HG03565 (cell line): ENCODE data around the gene KNTC1.
"Not testable (repeated sequence)": the region's sequence is repeated elsewhere in the genome, so short reads cannot be mapped to it uniquely, and the experiment has no call there.

Experiments
- ATAC-seq: cut with Tn5 transposase; IDR thresholded peaks from one replicate; pipeline ENCODE4 v1.9.1; 2021; ENCODE audit warnings: mild to moderate bottlenecking, moderate library complexity; ENCODE audit not compliant: unreplicated experiment

Gene KNTC1

DNA sequence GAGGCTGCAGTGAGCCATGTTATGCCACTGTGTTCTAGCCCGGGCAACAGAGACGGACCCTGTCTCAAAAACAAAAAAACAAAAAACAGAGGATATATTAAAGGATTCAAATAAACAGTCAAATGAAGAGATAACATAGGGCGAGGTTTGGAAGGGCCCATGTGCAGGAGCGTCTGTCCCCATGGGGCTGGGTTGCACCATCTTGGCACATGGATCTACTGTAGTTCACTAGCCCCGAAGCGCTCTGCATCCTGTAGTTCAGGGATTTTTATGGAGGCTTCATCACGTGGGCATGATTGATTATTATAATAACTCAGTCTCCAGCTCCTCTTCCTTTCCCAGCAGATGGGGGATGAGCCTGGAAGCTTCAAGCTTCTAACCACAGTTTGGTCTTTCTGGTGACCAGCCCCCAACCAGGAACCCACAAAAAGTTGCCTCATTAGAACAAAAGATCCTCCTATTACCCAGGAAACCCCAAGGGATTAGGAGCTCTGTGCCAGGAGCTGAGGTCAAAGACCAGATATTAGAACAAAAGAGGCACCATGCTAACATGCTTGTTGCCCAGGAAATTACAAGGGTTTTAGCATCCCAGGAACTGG is 116.3 kb downstream of the KNTC1 start:
- no peak for ATAC-seq

DNA sequence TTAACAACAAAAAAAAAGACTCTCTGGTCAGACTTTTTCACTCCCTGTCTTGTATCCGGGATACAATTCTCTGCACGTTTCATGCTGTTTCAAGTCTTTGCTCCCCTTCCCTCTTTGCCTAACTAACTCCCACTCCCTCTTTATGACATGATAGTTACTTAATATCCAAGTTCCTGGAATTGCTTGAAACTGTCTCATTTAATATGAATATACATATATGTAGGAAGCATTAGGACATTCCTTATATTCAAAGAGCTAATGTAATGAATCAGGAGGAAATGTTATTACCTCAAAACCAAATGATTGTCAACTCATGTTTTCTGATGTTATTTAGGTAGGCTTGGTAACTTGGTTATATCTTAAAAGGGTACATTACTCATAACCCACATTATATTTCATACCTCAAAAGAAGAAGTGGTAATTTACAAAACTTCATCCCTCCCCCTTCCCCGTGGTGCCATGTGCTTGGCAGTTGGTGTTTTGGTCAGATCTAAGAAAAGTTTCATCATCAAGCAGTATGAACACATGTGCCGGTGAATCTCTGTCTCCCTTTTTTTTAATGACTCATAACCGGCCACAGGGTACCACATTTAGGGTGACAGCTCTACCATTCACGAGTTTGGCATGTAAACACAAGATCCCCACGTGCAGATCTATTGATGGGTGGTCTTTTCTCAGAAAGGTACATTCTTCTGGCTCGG is 119.6 kb downstream of the KNTC1 start:
- peak; percentile 71 for ATAC-seq

DNA sequence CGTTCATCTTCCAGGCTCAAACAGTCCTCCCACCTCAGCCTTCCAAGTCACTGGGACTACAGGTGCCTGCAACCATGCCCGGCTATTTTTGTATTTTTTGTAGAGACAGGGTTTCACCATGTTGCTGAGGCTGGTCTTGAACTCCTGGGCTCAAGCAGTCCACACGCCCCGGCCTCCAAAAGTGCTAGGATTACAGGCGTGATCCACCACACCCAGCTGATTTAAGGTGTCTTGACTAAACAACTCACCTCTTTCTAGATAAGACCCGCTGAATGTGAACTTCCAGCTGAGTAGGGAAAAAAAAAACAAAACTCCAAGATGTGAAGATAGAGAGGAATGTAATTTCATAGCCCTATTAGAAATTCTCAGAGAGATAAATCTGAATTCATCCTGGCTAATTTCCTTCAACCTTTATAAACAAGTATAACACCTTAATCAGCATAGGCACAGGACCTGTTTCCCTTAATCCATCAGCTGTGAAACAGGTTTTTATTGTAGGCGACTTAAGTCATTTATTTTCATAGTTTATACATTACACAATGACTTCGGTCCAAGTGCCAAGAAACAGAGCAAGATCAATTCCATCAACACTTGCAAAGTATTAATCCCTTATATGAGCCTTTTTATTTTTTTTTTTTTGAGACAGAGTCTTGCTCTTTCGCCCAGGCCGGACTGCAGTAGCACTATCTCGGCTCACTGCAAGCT is 124.6 kb downstream of the KNTC1 start:
- ATAC-seq, result no peak

DNA sequence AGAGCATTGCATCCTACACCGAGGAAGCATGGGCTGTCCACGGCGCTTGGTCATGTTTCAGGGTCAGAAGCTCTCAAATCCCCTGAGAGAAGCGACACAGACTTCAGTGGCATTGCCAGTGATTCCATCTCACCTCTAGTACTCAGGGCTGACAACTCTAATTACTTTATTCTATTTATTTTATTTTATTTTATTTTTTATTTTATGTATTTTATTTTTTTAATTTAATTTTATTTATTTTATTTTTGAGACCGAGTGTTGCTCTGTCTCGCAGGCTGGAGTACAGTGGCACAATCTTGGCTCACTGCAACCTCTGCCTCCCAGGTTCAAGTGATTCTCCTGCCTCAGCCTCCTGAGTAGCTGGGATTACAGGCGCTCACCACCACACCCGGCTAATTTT is 126.2 kb downstream of the KNTC1 start:
- not testable (repeated sequence) for ATAC-seq

DNA sequence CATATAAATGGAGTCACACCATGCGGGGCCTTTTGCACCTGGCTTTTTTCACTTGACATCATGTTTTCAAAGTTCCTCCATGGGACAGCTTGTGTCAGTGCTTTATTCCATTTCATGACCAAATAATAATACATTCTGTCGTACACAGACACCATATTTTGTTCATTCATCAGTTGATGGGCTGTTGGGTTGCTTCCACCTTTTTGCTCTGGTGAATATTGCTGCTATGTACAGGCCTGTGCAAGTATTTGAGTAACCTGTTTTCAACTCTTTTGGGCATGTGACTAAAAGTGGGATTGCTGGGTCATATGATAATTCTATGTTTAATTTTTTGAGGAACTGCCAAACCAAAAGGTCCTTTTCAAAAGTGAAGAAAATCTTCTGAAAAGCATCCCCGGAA is 129.2 kb downstream of the KNTC1 start:
- ATAC-seq, result no peak

DNA sequence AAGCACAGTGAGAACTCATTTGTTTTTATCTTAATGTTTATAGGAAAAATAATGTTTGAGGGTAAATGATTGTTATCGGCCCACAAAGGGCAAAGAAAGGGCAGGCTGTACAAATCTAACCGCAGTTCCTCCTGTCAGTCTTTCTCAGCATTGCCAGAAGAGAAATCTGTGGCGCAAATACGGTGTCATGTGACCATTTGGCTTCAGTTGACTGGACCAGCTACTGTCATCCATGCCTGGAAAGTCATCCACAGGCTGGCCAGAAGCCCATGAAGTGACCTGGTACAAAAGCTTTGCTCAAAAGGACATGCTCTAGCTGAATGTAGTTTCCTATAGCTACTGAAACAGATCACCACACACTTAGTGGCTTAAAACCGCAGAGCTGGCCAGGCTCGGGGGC is 132.5 kb downstream of the KNTC1 start:
- no peak for ATAC-seq

DNA sequence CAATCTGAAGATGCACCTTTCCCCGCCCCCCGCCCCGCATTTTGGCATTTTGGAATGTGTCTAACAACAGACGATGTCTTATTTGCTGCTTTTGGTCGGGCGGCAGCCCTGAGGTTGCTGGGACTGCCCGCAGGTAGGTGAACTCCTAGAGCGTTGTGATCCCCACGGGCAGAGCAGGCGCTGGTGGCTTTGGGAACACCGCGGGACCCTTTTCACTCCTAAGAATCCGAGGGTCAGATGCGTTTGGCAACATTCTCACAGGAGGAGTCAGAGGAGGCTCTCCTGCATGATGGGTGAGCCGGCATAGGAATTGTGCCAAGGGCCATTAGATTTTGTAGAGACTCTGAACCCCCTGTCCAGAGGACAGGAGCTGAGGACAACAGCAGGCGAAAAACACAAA is 134.2 kb downstream of the KNTC1 start:
- no peak for ATAC-seq

DNA sequence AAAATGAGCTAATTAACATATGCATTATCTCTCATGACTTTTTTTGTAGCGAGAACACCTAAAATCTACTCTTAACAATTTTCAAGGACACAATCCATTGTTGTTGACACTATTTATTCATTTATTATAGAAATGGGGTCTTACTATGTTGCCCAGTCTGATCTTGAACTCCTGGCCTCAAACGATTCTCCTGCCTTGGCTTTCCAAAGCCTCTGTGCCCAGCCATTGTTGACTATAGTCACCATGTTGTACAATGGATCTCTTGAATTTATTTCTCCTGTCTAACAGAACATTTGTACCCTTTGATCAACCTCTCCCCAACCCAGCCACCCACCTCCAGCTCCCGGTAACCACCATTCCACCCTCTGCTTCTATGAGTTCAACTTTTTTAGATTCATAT is 134.9 kb downstream of the KNTC1 start:
- no peak for ATAC-seq

DNA sequence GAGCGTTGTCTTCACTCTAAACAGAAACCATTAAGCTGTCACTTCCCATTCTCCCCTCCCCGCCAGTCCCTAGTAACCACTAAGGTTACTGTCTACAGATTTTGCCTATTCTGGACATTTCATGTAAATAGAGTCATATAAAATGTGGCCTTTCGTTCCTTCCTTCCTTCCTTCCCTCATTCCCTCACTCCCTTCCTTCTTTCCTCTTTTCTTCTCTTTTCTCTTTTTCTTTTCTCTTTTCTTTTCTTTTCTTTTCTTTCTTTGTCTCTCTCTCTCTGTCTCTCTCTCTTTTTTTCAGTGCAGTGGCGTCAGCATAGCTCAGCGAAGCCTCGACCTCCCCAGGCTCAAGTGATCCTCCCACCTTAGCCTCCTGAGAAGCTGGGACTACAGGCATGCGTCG is 138.3 kb downstream of the KNTC1 start:
- no peak for ATAC-seq

DNA sequence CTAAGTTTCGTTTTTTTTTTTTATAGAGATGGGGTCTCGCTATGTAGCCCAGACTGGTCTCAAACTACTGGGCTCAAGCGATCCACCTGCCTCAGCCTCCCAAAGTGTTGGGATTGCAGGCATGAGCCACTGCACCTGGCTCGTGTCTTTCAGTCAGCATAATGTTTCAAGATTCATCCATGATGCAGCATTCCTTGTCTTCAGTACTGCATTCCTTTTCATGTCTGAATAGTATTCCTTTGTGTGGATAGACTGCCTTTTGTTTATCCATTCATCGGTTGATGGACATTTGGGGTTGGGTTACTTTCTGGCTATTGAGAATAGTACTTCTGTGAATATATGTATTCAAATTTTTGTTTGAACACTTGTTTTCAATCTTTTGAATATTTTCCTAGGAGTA is 138.7 kb downstream of the KNTC1 start:
- no peak for ATAC-seq

DNA sequence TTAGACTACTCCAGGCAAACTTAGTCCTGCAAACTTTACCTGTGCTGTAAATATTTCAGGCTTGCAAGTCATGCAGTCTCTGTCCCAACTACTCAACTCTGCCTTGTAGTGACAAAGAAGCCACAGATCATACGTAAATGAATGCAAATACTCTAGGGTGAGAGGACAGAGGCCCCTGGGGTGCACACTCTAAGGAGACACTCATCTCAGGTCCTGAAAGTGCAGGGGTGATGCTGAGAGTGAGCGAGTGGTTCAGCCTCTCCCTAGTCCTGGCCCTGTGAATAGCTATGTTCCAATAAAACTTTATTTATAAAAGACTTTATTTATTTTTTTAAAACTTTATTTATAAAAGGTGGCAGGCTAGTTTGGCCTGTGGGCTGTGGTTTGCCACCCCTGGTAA is 141.2 kb downstream of the KNTC1 start:
- no peak for ATAC-seq

DNA sequence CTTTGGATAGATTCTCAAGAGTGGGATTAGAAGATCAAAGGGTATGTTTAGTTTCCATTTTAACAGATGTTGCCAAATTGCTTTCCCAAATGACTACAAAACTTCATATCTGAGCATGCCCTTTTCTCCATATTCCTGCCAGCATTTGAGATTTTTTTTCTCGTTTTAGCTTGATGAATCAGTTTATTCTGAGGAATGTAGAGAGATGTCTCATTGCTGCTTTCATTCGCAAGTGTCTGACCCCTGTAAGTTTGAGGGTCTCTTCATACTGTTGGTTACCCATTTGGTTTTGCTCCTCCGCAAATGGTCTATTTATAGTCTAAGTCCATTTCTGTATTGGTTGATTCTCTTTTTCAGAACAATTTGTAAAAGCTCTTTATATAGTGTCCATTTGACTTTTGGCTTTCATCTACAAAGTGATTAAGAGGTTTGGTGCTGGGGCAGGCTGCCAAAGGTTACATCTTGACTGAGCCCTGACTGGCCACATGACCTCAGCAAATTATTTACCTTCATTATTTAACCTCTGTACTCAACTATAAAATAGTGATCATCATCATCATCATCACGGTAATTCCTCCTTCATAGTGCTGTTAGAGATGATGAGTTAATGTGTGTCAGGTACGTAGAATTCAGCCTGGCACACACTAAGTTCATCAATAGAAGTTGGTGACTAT is 142.5 kb downstream of the KNTC1 start:
- no peak for ATAC-seq

DNA sequence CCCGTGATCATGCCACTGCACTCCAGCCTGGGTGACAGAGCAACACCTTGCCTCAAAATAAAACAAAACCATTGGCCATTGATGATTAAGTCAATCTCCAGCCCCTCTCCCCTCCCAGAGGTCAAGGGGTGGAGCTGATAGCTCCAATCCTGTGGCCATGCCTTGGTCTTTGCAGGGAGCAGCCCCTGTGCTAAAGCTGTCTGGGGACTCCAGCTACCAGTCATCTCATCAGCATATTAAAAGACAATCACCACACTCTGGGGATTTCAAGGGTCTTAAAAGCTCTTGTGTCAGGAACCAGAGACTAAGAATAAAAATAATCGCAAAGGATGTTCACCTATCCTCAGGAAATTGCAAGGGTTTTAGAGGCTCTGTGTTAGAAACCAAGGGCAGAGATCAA is 145.5 kb downstream of the KNTC1 start:
- no peak for ATAC-seq
